PFSK-1 (cell line): ENCODE measurements around the gene PIP4K2A.

ENCODE experiments used
- FOXP2 ChIP-seq: optimal IDR thresholded peaks from 2 replicates; pipeline ENCODE3; 2011; ENCODE audit warnings: borderline replicate concordance, control low read depth, inconsistent platforms; ENCODE audit not compliant: insufficient read depth; ENCODE audit errors: extremely low read length, extremely low read depth
- POLR2AphosphoS5 ChIP-seq: IDR thresholded peaks from 2 replicates; pipeline ENCODE4 v1.6.1; 2012; ENCODE audit warnings: low read depth, mild to moderate bottlenecking, control low read depth, low read length, moderate library complexity
- SIN3A ChIP-seq: IDR thresholded peaks from 2 replicates; pipeline ENCODE4 v1.6.1; 2012; ENCODE audit warnings: mild to moderate bottlenecking, low read length, moderate library complexity, borderline replicate concordance; ENCODE audit not compliant: insufficient read depth
- TAF1 ChIP-seq: IDR thresholded peaks from 2 replicates; pipeline ENCODE4 v1.6.1; 2012; ENCODE audit warnings: low read length, control low read depth, borderline replicate concordance; ENCODE audit not compliant: insufficient read depth
- TF ChIP-seq, protein P1 (sequence below), 2 experiments: IDR thresholded peaks; 2 replicates each; pipeline versions ENCODE4 v1.6.1 to v1.8.0; 2011 to 2012; ENCODE audit warnings: low read depth in 2 of 2, low read length in 2 of 2, control low read depth in 1 of 2, inconsistent platforms in 1 of 2, mild to moderate bottlenecking in 1 of 2, moderate library complexity in 1 of 2; ENCODE audit not compliant: insufficient read depth in 1 of 2

DNA sequence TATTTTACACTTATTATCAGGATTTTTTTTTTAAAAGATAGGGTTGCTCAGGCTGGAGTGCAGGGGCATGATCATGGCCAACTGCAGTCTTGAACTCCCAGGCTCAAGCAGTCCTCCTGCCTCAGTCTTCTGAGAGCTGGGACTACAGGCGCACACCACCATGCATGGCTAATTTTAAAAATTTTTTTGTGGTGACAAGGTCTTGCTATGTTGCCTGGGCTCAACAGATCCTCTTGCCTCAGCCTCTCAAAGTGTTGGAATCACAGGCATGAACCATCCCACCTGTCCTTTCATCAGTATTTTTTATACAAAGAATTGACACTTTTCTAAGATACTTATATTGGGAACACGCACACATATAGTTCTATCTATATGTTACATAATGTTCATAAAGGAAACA lies 99.3 kb downstream of the PIP4K2A start:
- TF ChIP-seq POLR2AphosphoS5 (no peak), TAF1 (no peak), FOXP2 (no peak), SIN3A (no peak)
- TF ChIP-seq, protein P1, sequence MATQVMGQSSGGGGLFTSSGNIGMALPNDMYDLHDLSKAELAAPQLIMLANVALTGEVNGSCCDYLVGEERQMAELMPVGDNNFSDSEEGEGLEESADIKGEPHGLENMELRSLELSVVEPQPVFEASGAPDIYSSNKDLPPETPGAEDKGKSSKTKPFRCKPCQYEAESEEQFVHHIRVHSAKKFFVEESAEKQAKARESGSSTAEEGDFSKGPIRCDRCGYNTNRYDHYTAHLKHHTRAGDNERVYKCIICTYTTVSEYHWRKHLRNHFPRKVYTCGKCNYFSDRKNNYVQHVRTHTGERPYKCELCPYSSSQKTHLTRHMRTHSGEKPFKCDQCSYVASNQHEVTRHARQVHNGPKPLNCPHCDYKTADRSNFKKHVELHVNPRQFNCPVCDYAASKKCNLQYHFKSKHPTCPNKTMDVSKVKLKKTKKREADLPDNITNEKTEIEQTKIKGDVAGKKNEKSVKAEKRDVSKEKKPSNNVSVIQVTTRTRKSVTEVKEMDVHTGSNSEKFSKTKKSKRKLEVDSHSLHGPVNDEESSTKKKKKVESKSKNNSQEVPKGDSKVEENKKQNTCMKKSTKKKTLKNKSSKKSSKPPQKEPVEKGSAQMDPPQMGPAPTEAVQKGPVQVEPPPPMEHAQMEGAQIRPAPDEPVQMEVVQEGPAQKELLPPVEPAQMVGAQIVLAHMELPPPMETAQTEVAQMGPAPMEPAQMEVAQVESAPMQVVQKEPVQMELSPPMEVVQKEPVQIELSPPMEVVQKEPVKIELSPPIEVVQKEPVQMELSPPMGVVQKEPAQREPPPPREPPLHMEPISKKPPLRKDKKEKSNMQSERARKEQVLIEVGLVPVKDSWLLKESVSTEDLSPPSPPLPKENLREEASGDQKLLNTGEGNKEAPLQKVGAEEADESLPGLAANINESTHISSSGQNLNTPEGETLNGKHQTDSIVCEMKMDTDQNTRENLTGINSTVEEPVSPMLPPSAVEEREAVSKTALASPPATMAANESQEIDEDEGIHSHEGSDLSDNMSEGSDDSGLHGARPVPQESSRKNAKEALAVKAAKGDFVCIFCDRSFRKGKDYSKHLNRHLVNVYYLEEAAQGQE (IDR thresholded peaks at IDR 0.05; ENCODE audit: insufficient read depth in 1 of 2, low read depth in 2 of 2, low read length in 2 of 2): no peak
